ENCODE measurements around the gene SOX13. TPM values are rescaled to one million over a fixed set of nuclear protein-coding genes. Genes with fewer than 3 reads are reported as not detected.

SOX13 gene
- total RNA-seq, 2 donors from 2014 or later, result 91.9 to 95.9 TPM

- Histone ChIP-seq H3K4me3 (no peak overlapping the region), H3K27ac (peak overlapping the region in 1 of 2 donors; percentile 86), H3K4me1 (replicated peaks) (peaks cover 17% of the 10 kb centered on the region), H3K9me3 (no peaks in the 10 kb centered on the region), H3K27me3 (replicated peaks; ENCODE audit: insufficient read depth) (no peaks in the 10 kb centered on the region), H3K36me3 (peaks cover 17 to 27% of the 10 kb centered on the region in 2 donors)
- TF ChIP-seq POLR2A (IDR thresholded peaks at IDR 0.05) (no peak), CTCF (IDR thresholded peaks at IDR 0.05) (peak in 2 of 4 experiments; percentile 33 to 45)
- intact Hi-C loops (cut with DNase I), result no loop called here
- WGBS, result 74% methylated on average over 9 of the region's 9 CpGs
- DNase-seq (ENCODE audit: low spot score), result no peak
Measured at GRCh38 chr1:204123376-204123775, 50.5 kb downstream of the SOX13 start.

GRCh38 chr1:204124639-204125038 lies 51.7 kb downstream of the SOX13 start:
- peaks cover 22% of the 10 kb centered on the region for H3K4me1 ChIP-seq (replicated peaks)
- peaks cover 15 to 27% of the 10 kb centered on the region in 2 donors for H3K36me3 ChIP-seq
- no peak for DNase-seq (ENCODE audit: low spot score)
- 91% methylated on average over 21 of the region's 22 CpGs for WGBS
- H3K4me3 ChIP-seq, result no peak overlapping the region
- intact Hi-C loops (cut with DNase I), result no loop called here
- H3K27me3 ChIP-seq (replicated peaks; ENCODE audit: insufficient read depth), result no peaks in the 10 kb centered on the region
- no peaks in the 10 kb centered on the region for H3K9me3 ChIP-seq
- no peak for TF ChIP-seq CTCF (IDR thresholded peaks at IDR 0.05)
- no peak for TF ChIP-seq POLR2AphosphoS5 (IDR thresholded peaks at IDR 0.05)
- no peak for TF ChIP-seq POLR2A (IDR thresholded peaks at IDR 0.05)
- peak overlapping the region in 1 of 2 donors; percentile 86 for H3K27ac ChIP-seq

- 78% methylated on average over 18 of the region's 18 CpGs for WGBS
- H3K9me3 ChIP-seq, result no peaks in the 10 kb centered on the region
- H3K27ac ChIP-seq, result peak overlapping the region; percentile 86 to 93
- peaks cover 28% of the 10 kb centered on the region for H3K4me1 ChIP-seq (replicated peaks)
- no peak for TF ChIP-seq CTCF (IDR thresholded peaks at IDR 0.05)
- no peak for TF ChIP-seq POLR2AphosphoS5 (IDR thresholded peaks at IDR 0.05)
- TF ChIP-seq POLR2A (IDR thresholded peaks at IDR 0.05), result no peak
- H3K4me3 ChIP-seq, result no peak overlapping the region
- DNase-seq (ENCODE audit: low spot score), result no peak
- intact Hi-C loops (cut with DNase I), result loop anchor here (2.0 kb wide), 1 partner anchor 53 kb away; the partner anchor contains the start of gene SOX13
- no peaks in the 10 kb centered on the region for H3K27me3 ChIP-seq (replicated peaks; ENCODE audit: insufficient read depth)
- H3K36me3 ChIP-seq, result peaks cover 15 to 27% of the 10 kb centered on the region in 2 donors
Measured at GRCh38 chr1:204125759-204126351, 52.9 kb downstream of the SOX13 start.

GRCh38 chr1:204126386-204126785 lies 53.5 kb downstream of the SOX13 start:
- intact Hi-C loops (cut with DNase I), result loop anchor here (2.0 kb wide), 1 partner anchor 54 kb away; the partner anchor contains the start of gene SOX13

GRCh38 chr1:204126956-204127355 lies 54.0 kb downstream of the SOX13 start:
- no peak overlapping the region for H3K4me3 ChIP-seq
- intact Hi-C loops (cut with DNase I), result loop anchor here (2.0 kb wide), 1 partner anchor 54 kb away; the partner anchor contains the start of gene SOX13
- no peaks in the 10 kb centered on the region for H3K9me3 ChIP-seq
- peaks cover 36% of the 10 kb centered on the region for H3K4me1 ChIP-seq (replicated peaks)
- H3K27ac ChIP-seq, result peak overlapping the region; percentile 86 to 93
- WGBS, result 21% methylated on average over 7 of the region's 7 CpGs
- H3K27me3 ChIP-seq (replicated peaks; ENCODE audit: insufficient read depth), result no peaks in the 10 kb centered on the region
- H3K36me3 ChIP-seq, result peaks cover 11 to 19% of the 10 kb centered on the region in 2 donors
- no peak for DNase-seq (ENCODE audit: low spot score)
- no peak for TF ChIP-seq POLR2A (IDR thresholded peaks at IDR 0.05)
- TF ChIP-seq CTCF (IDR thresholded peaks at IDR 0.05), result no peak
- no peak for TF ChIP-seq POLR2AphosphoS5 (IDR thresholded peaks at IDR 0.05)

More at GRCh38 chr1:204126386-204126785, 53.5 kb downstream of the SOX13 start:
- H3K27ac ChIP-seq, result peak overlapping the region; percentile 86 to 93
- no peaks in the 10 kb centered on the region for H3K27me3 ChIP-seq (replicated peaks; ENCODE audit: insufficient read depth)
- peak; percentile 53 for DNase-seq (ENCODE audit: low spot score)
- no peak overlapping the region for H3K4me3 ChIP-seq
- 25% methylated on average over 8 of the region's 8 CpGs for WGBS
- no peak for TF ChIP-seq POLR2A (IDR thresholded peaks at IDR 0.05)
- peak; percentile 32 for TF ChIP-seq POLR2AphosphoS5 (IDR thresholded peaks at IDR 0.05)
- peaks cover 31% of the 10 kb centered on the region for H3K4me1 ChIP-seq (replicated peaks)
- no peaks in the 10 kb centered on the region for H3K9me3 ChIP-seq
- H3K36me3 ChIP-seq, result peaks cover 15 to 25% of the 10 kb centered on the region in 2 donors
